Vagina (tissue), 2 donors: ENCODE measurements around the gene PPP2R2C. TPM values are rescaled to one million over a fixed set of nuclear protein-coding genes. Genes with fewer than 3 reads are reported as not detected.

Experiments
- DNase-seq, 2 donors: peaks; one replicate each; pipeline ENCODE4 v3.0.0-alpha.2; 2017; ENCODE audit errors: extremely low spot score in 2 of 2
- H3K27ac ChIP-seq: fragments of 200-600 bp; sonication (generic); one replicate; pipeline ENCODE4 v1.5.1; 2019
- H3K27me3 ChIP-seq: fragments of 200-600 bp; sonication (generic); one replicate; pipeline ENCODE4 v1.5.1; 2019
- H3K36me3 ChIP-seq, 2 donors: fragments of 200-600 bp; sonication (generic); one replicate each; pipeline ENCODE4 v1.5.1; 2017 to 2019
- H3K4me1 ChIP-seq: fragments of 200-600 bp; sonication (generic); one replicate; pipeline ENCODE4 v1.5.1; 2019
- H3K4me3 ChIP-seq, 2 donors: fragments of 200-600 bp; sonication (generic); 1 replicate in 1 of 2; 2 replicates in 1 of 2; pipeline ENCODE4 v1.5.1; 2016 to 2019
- H3K9me3 ChIP-seq: fragments of 200-600 bp; sonication (generic); one replicate; pipeline ENCODE4 v1.5.1; 2019
- CTCF ChIP-seq, 3 experiments: fragments of 450-650 bp in 2 of 3; fragments of 200-600 bp in 1 of 3; sonication (generic) in 1 of 3; IDR thresholded peaks; one replicate each; pipeline ENCODE4 v1.5.1; 2017 to 2019; ENCODE audit warnings: antibody characterized with exemption in 3 of 3, mild to moderate bottlenecking in 2 of 3, moderate library complexity in 2 of 3
- POLR2A ChIP-seq, 2 donors: fragments of 450-650 bp; IDR thresholded peaks; one replicate each; pipeline ENCODE4 v1.6.1; 2017; ENCODE audit warnings: antibody characterized with exemption in 2 of 2, mild to moderate bottlenecking in 2 of 2, moderate library complexity in 2 of 2
- POLR2AphosphoS5 ChIP-seq, 2 donors: sonication (generic); formaldehyde crosslinking; IDR thresholded peaks; one replicate each; pipeline ENCODE4 v1.9.0; 2017; ENCODE audit warnings: antibody characterized with exemption in 2 of 2, mild to moderate bottlenecking in 2 of 2, low read depth in 1 of 2; ENCODE audit not compliant: insufficient read depth in 1 of 2
- intact Hi-C: fragments of 100-400 bp; cut with DNase I; formaldehyde crosslinking; loops from one replicate; pipeline ENCODE4 v1.15.1; 2023
- total RNA-seq: library from RNA; depleted of rRNA; stranded (reverse); fragments of >200 nt; gene quantifications from one replicate; pipeline ENCODE4 v1.2.3, GENCODE V29; 2016

Gene PPP2R2C
- total RNA-seq, 1 donor from 2014 or later, result 17.2 TPM

- no peaks in the 10 kb centered on the region for H3K4me1 ChIP-seq
- H3K4me3 ChIP-seq, result no peak overlapping the region
- no peaks in the 10 kb centered on the region for H3K9me3 ChIP-seq
- no peak for DNase-seq
- TF ChIP-seq CTCF (IDR thresholded peaks at IDR 0.05) (no peak), POLR2AphosphoS5 (IDR thresholded peaks at IDR 0.05; ENCODE audit: insufficient read depth in 1 of 2, low read depth in 1 of 2) (no peak), POLR2A (IDR thresholded peaks at IDR 0.05) (no peak)
- H3K36me3 ChIP-seq, result no peaks in the 10 kb centered on the region
- no peak overlapping the region for H3K27ac ChIP-seq
- intact Hi-C loops, result no loop called here
- H3K27me3 ChIP-seq, result no peaks in the 10 kb centered on the region
These were observed 112.0 kb downstream of the PPP2R2C start for GRCh38 chr4:6360385-6360784.

- Histone ChIP-seq H3K9me3 (no peaks in the 10 kb centered on the region), H3K27ac (no peak overlapping the region), H3K4me1 (no peaks in the 10 kb centered on the region), H3K36me3 (no peaks in the 10 kb centered on the region), H3K27me3 (no peaks in the 10 kb centered on the region), H3K4me3 (no peak overlapping the region)
- no peak for DNase-seq
- intact Hi-C loops, result no loop called here
- TF ChIP-seq POLR2A (IDR thresholded peaks at IDR 0.05), result no peak
- TF ChIP-seq POLR2AphosphoS5 (IDR thresholded peaks at IDR 0.05; ENCODE audit: insufficient read depth in 1 of 2, low read depth in 1 of 2), result no peak
- TF ChIP-seq CTCF (IDR thresholded peaks at IDR 0.05), result no peak
These were observed 112.7 kb downstream of the PPP2R2C start for GRCh38 chr4:6359536-6360308.

- no peak overlapping the region for H3K27ac ChIP-seq
- H3K36me3 ChIP-seq, result no peaks in the 10 kb centered on the region
- H3K4me3 ChIP-seq, result no peak overlapping the region
- no peak for TF ChIP-seq POLR2A (IDR thresholded peaks at IDR 0.05)
- TF ChIP-seq POLR2AphosphoS5 (IDR thresholded peaks at IDR 0.05; ENCODE audit: insufficient read depth in 1 of 2, low read depth in 1 of 2), result no peak
- no peak for TF ChIP-seq CTCF (IDR thresholded peaks at IDR 0.05)
- H3K9me3 ChIP-seq, result no peaks in the 10 kb centered on the region
- intact Hi-C loops, result no loop called here
- no peak for DNase-seq
- H3K4me1 ChIP-seq, result no peaks in the 10 kb centered on the region
- H3K27me3 ChIP-seq, result no peaks in the 10 kb centered on the region
These were observed 114.9 kb downstream of the PPP2R2C start for GRCh38 chr4:6357476-6357875.

DNA sequence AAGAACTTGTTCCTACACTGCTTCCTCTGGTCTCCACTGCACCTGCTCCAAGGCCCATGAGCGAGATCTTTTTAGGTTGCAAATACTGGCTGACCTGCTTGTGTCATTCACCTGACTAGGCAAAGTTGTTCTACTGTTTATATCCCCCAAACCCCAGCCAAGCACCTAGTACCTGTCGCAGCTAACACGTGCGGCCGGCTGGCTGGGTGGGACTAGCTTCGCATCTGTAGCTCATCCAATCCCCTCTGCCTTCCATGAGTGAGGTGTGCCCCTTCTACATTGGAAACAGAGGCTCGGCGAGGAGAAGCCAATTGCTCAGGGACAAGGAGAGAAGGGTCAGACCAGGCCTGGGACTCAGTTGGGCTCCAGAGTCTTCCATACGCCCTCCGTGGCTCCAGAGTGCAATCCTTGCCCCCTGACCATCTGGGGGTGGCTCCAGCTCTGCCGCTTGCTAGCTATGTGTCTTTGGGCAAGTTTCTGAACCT is 116.3 kb downstream of the PPP2R2C start:
- no peaks in the 10 kb centered on the region for H3K36me3 ChIP-seq
- DNase-seq, result no peak
- no peak overlapping the region for H3K27ac ChIP-seq
- intact Hi-C loops, result no loop called here
- no peaks in the 10 kb centered on the region for H3K4me1 ChIP-seq
- no peak overlapping the region for H3K4me3 ChIP-seq
- H3K9me3 ChIP-seq, result no peaks in the 10 kb centered on the region
- TF ChIP-seq CTCF (IDR thresholded peaks at IDR 0.05), result no peak
- no peak for TF ChIP-seq POLR2AphosphoS5 (IDR thresholded peaks at IDR 0.05; ENCODE audit: insufficient read depth in 1 of 2, low read depth in 1 of 2)
- no peak for TF ChIP-seq POLR2A (IDR thresholded peaks at IDR 0.05)
- no peaks in the 10 kb centered on the region for H3K27me3 ChIP-seq

- H3K36me3 ChIP-seq, result no peaks in the 10 kb centered on the region
- TF ChIP-seq CTCF (IDR thresholded peaks at IDR 0.05) (no peak), POLR2AphosphoS5 (IDR thresholded peaks at IDR 0.05; ENCODE audit: insufficient read depth in 1 of 2, low read depth in 1 of 2) (no peak), POLR2A (IDR thresholded peaks at IDR 0.05) (no peak)
- no peak for DNase-seq
- intact Hi-C loops, result no loop called here
- no peak overlapping the region for H3K27ac ChIP-seq
- H3K4me1 ChIP-seq, result no peaks in the 10 kb centered on the region
- no peaks in the 10 kb centered on the region for H3K9me3 ChIP-seq
- H3K27me3 ChIP-seq, result no peaks in the 10 kb centered on the region
- H3K4me3 ChIP-seq, result no peak overlapping the region
These were observed 117.4 kb downstream of the PPP2R2C start for GRCh38 chr4:6355052-6355451.
